GM23338 (cell line): ENCODE results near the gene PHRF1.

Experiments used
- CREB1 ChIP-seq: fragments of 250-450 bp; sonication (Bioruptor Pico); IDR thresholded peaks from 2 replicates; pipeline ENCODE4 v1.5.0; 2020; ENCODE audit warnings: low read depth, mild to moderate bottlenecking, moderate library complexity
- CTCF ChIP-seq, 2 experiments: fragments of 200-600 bp in 1 of 2; sonication (generic) in 1 of 2; conservative IDR thresholded peaks; 2 replicates each; pipeline versions ENCODE4 v1.5.1 to v1.6.1; 2016 to 2017; ENCODE audit warnings: antibody characterized with exemption in 2 of 2, low read depth in 2 of 2, mild to moderate bottlenecking in 2 of 2, moderate library complexity in 1 of 2
- ETS1 ChIP-seq: IDR thresholded peaks from 2 replicates; pipeline ENCODE4 v1.6.1; 2016; ENCODE audit warnings: antibody characterized with exemption
- EZH2 ChIP-seq: fragments of 200-600 bp; sonication (generic); IDR thresholded peaks from one replicate; pipeline ENCODE4 v1.8.0; 2017; ENCODE audit warnings: antibody characterized with exemption, mild to moderate bottlenecking, low read depth; ENCODE audit not compliant: unreplicated experiment
- EZH2phosphoT487 ChIP-seq: fragments of 200-600 bp; sonication (generic); IDR thresholded peaks from one replicate; pipeline ENCODE4 v1.8.1; 2018; ENCODE audit warnings: antibody characterized with exemption; ENCODE audit not compliant: unreplicated experiment
- JUNB ChIP-seq: IDR thresholded peaks from one replicate; pipeline ENCODE4 v1.6.1; 2016; ENCODE audit warnings: antibody characterized with exemption; ENCODE audit not compliant: unreplicated experiment
- POLR2AphosphoS5 ChIP-seq: IDR thresholded peaks from 2 replicates; pipeline ENCODE4 v1.6.1; 2016; ENCODE audit warnings: antibody characterized with exemption, low read depth
- REST ChIP-seq: IDR thresholded peaks from one replicate; pipeline ENCODE4 v1.6.1; 2018; ENCODE audit warnings: antibody characterized with exemption; ENCODE audit not compliant: unreplicated experiment
- STAT1 ChIP-seq: IDR thresholded peaks from one replicate; pipeline ENCODE4 v1.6.1; 2016; ENCODE audit warnings: antibody characterized with exemption; ENCODE audit not compliant: unreplicated experiment
- ZNF114 ChIP-seq: fragments of 250-450 bp; sonication (Bioruptor Pico); IDR thresholded peaks from 2 replicates; pipeline ENCODE4 v1.5.0; 2020; ENCODE audit warnings: mild to moderate bottlenecking, moderate library complexity
- ZNF331 ChIP-seq: fragments of 250-450 bp; sonication (Bioruptor Pico); IDR thresholded peaks from 2 replicates; pipeline ENCODE4 v1.5.0; 2020; ENCODE audit warnings: low read depth, mild to moderate bottlenecking, moderate library complexity
- ZNF462 ChIP-seq: fragments of 250-450 bp; sonication (Bioruptor Pico); IDR thresholded peaks from 2 replicates; pipeline ENCODE4 v1.5.0; 2020; ENCODE audit warnings: mild to moderate bottlenecking, moderate library complexity

- TF ChIP-seq CTCF (conservative IDR thresholded peaks at IDR 0.05; ENCODE audit: low read depth in 2 of 2) (no peak), EZH2 (no peak), REST (no peak), POLR2AphosphoS5 (no peak), STAT1 (no peak), ETS1 (no peak), ZNF114 (CRISPR knock-in tag) (no peak), CREB1 (CRISPR knock-in tag) (no peak), ZNF462 (no peak), EZH2phosphoT487 (no peak), ZNF331 (CRISPR knock-in tag) (no peak), JUNB (no peak)
Observed at GRCh38 chr11:641806-642370, 65.6 kb downstream of the PHRF1 start.
